Esophagus squamous epithelium (tissue), 5 donors: ENCODE measurements around the gene AQP6. TPM values are rescaled to one million over a fixed set of nuclear protein-coding genes. Genes with fewer than 3 reads are reported as not detected.

Source experiments
- DNase-seq: peaks from one replicate; lab custom pipeline; 2025; lab: John Stamatoyannopoulos, UW
- H3K27ac ChIP-seq, 4 donors: fragments of 200-600 bp; sonication (generic); one replicate each; pipeline ENCODE4 v1.5.1; 2016 to 2019; ENCODE audit warnings: mild to moderate bottlenecking in 1 of 4
- H3K27me3 ChIP-seq, 4 donors: fragments of 200-600 bp; sonication (generic); 1 replicate in 3 of 4; 2 replicates in 1 of 4; pipeline versions ENCODE4 v1.5.1 to v1.6.0; 2017 to 2021; ENCODE audit warnings: antibody characterized with exemption in 1 of 4
- H3K36me3 ChIP-seq, 3 donors: fragments of 200-600 bp; sonication (generic); one replicate each; pipeline ENCODE4 v1.5.1; 2016 to 2019
- H3K4me1 ChIP-seq, 3 donors: fragments of 200-600 bp; sonication (generic); one replicate each; pipeline ENCODE4 v1.5.1; 2017 to 2019
- H3K4me3 ChIP-seq, 4 donors: fragments of 200-600 bp; sonication (generic); 1 replicate in 3 of 4; 2 replicates in 1 of 4; pipeline ENCODE4 v1.5.1; 2016 to 2019; ENCODE audit warnings: mild to moderate bottlenecking in 2 of 4, moderate library complexity in 1 of 4
- H3K9me3 ChIP-seq, 3 donors: fragments of 200-600 bp; sonication (generic); one replicate each; pipeline ENCODE4 v1.5.1; 2016 to 2019
- CTCF ChIP-seq, 6 experiments: fragments of 450-650 bp in 4 of 6; fragments of 200-600 bp in 2 of 6; sonication (generic) in 2 of 6; IDR thresholded peaks; one replicate each; pipeline ENCODE4 v1.5.1; 2016 to 2019; ENCODE audit warnings: antibody characterized with exemption in 6 of 6, mild to moderate bottlenecking in 4 of 6, moderate library complexity in 4 of 6
- POLR2A ChIP-seq, 4 donors: fragments of 450-650 bp; IDR thresholded peaks; one replicate each; pipeline ENCODE4 v1.6.1; 2017; ENCODE audit warnings: antibody characterized with exemption in 4 of 4, mild to moderate bottlenecking in 4 of 4, moderate library complexity in 3 of 4
- WGBS, 2 donors: methylation state at CpG; one replicate each; pipeline ENCODE4 v1.1.5; 2018; 5-methylcytosine and 5-hydroxymethylcytosine counted together
- intact Hi-C: fragments of 100-400 bp; cut with DNase I; formaldehyde crosslinking; loops from one replicate; pipeline ENCODE4 v1.15.0; 2022
- total RNA-seq, 4 donors: library from RNA; depleted of rRNA; stranded (reverse); fragments of >200 nt; gene quantifications; one replicate each; pipeline ENCODE4 v1.1.0, GENCODE V29; 2016
- donor health status: DM: yes; HTN: yes; CAD: no.

The AQP6 gene
- total RNA-seq, 4 donors from 2014 or later: not detected

- Histone ChIP-seq H3K27ac (peak overlapping the region in 3 of 4 donors; percentile 53 to 81 (median 73)), H3K4me1 (peaks cover 3 to 79% (median 13%) of the 10 kb centered on the region in 3 donors), H3K4me3 (no peak overlapping the region), H3K27me3 (no peaks in the 10 kb centered on the region), H3K36me3 (no peaks in the 10 kb centered on the region), H3K9me3 (no peaks in the 10 kb centered on the region)
- 63 to 72% methylated on average over 6 to 8 of the region's 8 CpGs for WGBS, 2 donors
- no peak for DNase-seq
- no peak for TF ChIP-seq POLR2A (IDR thresholded peaks at IDR 0.05)
- no peak for TF ChIP-seq CTCF (IDR thresholded peaks at IDR 0.05)
- intact Hi-C loops: no loop called here
These were observed 40.1 kb upstream of the AQP6 start for GRCh38 chr12:49932533-49933130.

- Histone ChIP-seq H3K36me3 (no peaks in the 10 kb centered on the region), H3K4me1 (peaks cover 13 to 84% (median 16%) of the 10 kb centered on the region in 3 donors), H3K4me3 (no peak overlapping the region), H3K27me3 (no peaks in the 10 kb centered on the region), H3K9me3 (no peaks in the 10 kb centered on the region), H3K27ac (peak overlapping the region in 3 of 4 donors; percentile 53 to 81 (median 73))
- DNase-seq: no peak
- no peak for TF ChIP-seq POLR2A (IDR thresholded peaks at IDR 0.05)
- no peak for TF ChIP-seq CTCF (IDR thresholded peaks at IDR 0.05)
- intact Hi-C loops: no loop called here
- WGBS, 2 donors: 77 to 86% methylated on average over 5 of the region's 5 CpGs
These were observed 39.0 kb upstream of the AQP6 start for GRCh38 chr12:49933796-49934195.

GRCh38 chr12:49934505-49934904, 38.2 kb upstream of the AQP6 start:
- Histone ChIP-seq H3K36me3 (no peaks in the 10 kb centered on the region), H3K27ac (peak overlapping the region in 1 of 4 donors; percentile 81), H3K27me3 (no peaks in the 10 kb centered on the region), H3K9me3 (no peaks in the 10 kb centered on the region), H3K4me1 (peaks cover 17 to 84% (median 18%) of the 10 kb centered on the region in 3 donors), H3K4me3 (no peak overlapping the region)
- intact Hi-C loops: no loop called here
- DNase-seq: no peak
- TF ChIP-seq CTCF (IDR thresholded peaks at IDR 0.05) (no peak), POLR2A (IDR thresholded peaks at IDR 0.05) (no peak)
- 82 to 91% methylated on average over 3 of the region's 3 CpGs for WGBS, 2 donors

- Histone ChIP-seq H3K4me3 (no peak overlapping the region), H3K36me3 (no peaks in the 10 kb centered on the region), H3K9me3 (no peaks in the 10 kb centered on the region), H3K4me1 (peaks cover 20 to 85% (median 25%) of the 10 kb centered on the region in 3 donors), H3K27me3 (no peaks in the 10 kb centered on the region), H3K27ac (peak overlapping the region; percentile 78 to 88 (median 84))
- intact Hi-C loops: no loop called here
- WGBS, 2 donors: 37 to 38% methylated on average over 3 of the region's 3 CpGs
- no peak for DNase-seq
- no peak for TF ChIP-seq CTCF (IDR thresholded peaks at IDR 0.05)
- no peak for TF ChIP-seq POLR2A (IDR thresholded peaks at IDR 0.05)
These were observed 35.8 kb upstream of the AQP6 start for GRCh38 chr12:49936925-49937324.

- intact Hi-C loops: no loop called here
These were observed 35.0 kb upstream of the AQP6 start for GRCh38 chr12:49937639-49938300.

More at GRCh38 chr12:49937639-49938300, 35.0 kb upstream of the AQP6 start:
- Histone ChIP-seq H3K36me3 (no peaks in the 10 kb centered on the region), H3K27ac (peak overlapping the region; percentile 78 to 88 (median 84)), H3K4me1 (peaks cover 15 to 85% (median 33%) of the 10 kb centered on the region in 3 donors), H3K27me3 (no peaks in the 10 kb centered on the region), H3K9me3 (no peaks in the 10 kb centered on the region), H3K4me3 (no peak overlapping the region)
- no peak for DNase-seq
- WGBS, 2 donors: 58 to 73% methylated on average over 7 to 8 of the region's 8 CpGs
- TF ChIP-seq POLR2A (IDR thresholded peaks at IDR 0.05): no peak
- no peak for TF ChIP-seq CTCF (IDR thresholded peaks at IDR 0.05)
